GM18526 (cell line): ENCODE data around the gene FOLR1.

Experiments
- POLR2A ChIP-seq: IDR thresholded peaks from 3 replicates; pipeline ENCODE4 v1.6.1; 2011; ENCODE audit not compliant: insufficient read length; ENCODE audit errors: extremely low read depth

FOLR1 gene

DNA sequence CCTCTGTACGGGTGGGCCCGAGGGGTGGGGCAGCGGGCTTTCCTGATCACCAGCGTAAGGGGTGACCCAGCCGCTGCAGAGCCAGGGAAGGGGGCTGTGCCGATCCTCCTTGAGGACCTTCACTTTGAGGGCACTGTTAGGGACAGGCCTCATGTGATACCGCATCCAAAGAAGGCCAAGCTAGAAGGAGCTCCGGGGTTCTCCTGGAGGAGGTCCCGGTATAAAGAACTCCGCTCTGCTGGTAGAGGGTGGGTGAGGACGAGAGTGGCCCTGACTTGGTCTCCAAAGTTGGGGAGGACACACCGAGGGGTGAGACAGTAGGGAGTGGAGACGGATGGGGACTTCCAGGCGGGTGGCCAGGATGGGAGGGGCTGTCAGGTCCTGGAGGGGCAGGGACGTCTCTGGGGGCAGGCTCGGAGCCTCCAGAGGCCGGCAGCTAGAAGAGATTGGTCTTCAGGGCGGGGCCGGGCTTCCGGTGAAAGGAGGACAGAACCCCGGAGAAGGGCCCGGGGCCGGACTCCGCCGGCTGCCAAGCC lies 47.4 kb downstream of the FOLR1 start:
- TF ChIP-seq POLR2A: peak; percentile 30

DNA sequence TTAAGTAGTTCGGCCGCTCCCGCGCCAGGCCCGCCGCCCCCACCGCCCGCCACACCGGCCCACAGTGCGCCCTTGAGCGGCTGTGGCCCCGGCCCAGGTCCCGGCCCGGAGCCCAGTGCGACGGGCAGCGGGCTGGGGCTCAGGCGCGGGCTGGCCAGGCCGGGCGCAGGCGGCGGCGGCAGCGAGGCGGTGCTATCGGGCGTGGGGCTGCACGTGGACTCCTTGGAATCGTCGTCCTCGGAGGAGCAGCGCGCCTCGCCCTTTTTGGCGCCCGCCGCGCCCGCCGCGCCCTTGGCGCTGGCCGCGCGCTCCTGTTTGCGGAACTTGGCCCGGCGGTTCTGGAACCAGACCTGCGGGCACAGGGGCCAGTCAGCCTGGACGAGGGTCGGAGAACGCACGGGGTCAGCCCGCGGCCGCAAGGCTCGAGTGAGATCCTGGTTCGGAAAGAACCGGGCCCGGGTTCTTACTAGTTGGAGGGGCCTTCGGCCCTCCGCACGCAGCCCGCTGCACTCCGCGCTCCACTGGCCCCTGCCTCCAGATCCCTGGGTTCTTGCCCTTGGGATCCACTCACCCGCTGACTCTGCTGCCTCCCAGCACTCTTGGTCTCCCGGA lies 48.0 kb downstream of the FOLR1 start:
- no peak for TF ChIP-seq POLR2A

DNA sequence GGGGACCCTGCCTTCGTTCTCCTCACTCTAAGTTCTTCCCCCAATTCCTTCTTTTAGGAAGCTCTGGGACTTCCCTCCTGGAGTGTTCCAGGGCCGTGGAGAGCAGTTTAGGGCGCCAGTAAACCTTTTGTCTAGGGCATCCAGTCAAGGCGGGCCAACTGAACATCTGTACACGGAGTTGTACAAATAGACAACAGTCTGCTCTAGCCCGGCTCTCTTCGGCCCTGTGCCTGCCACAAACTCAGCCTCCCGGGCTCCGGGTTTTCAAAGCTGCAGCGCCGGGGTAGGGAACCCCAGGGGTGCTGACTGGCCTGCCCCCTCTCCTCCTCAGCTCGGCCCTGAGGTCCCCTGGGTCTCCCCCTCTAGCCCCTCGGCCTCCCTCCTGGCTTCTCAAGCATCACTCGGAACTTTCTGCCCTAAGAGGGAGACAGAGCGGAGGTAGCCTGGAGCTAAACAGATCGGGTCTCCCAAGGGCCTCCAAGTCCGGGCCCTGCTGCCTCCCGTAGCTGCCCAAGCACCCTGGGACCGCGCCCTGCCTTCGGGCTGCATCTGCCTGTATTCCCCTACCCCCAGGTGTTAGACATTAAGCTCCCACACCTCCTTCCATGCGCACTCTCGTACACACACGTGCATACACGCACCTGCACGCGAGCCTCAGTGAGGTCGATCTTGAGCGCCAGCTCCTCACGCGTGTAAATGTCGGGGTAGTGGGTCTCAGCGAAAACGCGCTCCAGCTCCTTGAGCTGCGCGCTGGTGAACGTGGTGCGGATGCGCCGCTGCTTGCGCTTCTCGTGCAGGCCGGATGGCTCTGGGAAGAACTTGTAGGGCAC lies 48.7 kb downstream of the FOLR1 start:
- TF ChIP-seq POLR2A: no peak

DNA sequence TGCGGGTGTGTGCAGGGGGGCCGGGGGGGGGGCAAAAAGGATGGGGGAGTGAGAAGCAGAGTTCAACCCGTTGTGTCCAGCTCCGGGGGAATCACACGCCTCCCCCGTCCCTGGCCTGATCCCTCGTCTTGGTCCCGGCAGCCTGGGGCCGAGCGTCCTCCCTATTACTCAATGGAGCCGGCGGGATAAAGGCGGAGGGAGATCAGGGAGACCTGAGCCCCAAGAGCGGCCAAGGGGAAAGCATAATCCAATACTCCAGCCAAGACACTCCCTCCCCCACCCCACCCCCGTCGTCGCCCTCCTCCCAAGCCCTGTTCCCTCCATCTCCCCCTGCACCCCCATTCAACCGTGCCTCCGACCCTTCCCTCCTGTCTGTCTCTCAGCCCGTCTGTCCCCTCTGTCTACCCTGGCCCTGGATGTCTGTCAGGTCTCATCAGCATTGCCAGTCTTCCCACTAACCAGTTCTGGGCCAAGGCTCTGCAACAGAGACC lies 49.4 kb downstream of the FOLR1 start:
- TF ChIP-seq POLR2A: no peak

DNA sequence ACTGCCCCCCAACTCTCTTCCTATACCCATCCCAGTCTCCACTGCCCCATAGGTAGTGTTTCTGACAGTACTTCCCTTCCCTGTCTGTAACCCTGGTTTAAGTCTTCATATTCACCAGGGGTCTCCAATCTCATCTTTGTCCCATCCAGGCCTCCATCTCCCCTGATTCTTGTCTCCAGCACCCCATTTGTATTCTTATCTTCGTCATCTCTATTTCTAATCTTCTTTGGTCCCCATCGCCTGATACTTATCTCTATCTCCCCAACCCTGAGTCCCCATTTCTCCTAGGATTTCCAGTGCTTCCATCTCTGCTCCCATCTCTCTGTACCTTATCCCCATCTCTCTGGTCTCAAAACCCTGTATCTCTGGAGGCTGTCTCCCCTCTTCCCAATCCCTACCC lies 50.2 kb downstream of the FOLR1 start:
- no peak for TF ChIP-seq POLR2A

DNA sequence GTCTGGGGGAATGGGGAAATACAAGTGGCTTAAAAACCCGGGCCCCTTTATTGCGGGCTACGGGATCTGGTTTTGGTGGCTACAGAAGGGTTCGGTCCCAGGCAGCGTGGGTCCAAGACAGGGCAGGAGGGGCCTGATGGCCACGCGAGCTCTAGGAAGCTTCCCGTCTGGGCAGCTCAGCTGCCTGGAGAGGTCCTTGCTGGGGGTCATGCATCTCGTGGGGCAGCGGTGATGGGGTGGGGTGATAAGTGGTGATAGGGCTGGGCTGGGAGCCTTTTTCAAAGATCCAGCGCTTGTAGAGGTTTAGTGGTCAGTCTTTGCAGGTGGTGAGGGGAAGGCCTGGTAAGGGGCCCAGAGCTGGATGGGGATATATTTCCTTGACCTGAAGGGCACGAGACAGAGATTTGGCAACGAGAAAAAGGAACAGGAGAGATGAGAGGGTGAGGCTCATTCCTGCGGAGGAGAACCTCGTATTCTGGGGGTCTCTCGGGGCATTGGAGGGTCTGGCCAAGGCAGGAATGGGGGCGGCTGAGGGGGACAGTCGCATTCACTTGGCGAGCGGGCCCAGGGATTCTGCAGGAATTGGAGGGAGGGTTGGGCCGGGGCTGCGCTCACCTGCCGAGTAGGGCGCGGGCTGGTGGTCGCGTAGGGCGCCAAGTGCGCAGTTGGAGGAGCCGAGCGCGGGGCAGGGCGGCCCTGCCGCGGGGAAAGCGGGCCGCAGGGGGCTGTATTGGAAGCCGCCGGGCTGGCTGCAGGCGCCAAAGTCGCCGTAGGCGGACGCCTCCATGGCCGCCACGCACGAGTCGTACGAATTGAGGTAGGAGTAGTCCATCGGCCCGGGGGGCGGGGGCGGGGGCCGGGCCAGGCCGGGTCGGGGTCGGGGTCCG lies 51.5 kb downstream of the FOLR1 start:
- TF ChIP-seq POLR2A: no peak

DNA sequence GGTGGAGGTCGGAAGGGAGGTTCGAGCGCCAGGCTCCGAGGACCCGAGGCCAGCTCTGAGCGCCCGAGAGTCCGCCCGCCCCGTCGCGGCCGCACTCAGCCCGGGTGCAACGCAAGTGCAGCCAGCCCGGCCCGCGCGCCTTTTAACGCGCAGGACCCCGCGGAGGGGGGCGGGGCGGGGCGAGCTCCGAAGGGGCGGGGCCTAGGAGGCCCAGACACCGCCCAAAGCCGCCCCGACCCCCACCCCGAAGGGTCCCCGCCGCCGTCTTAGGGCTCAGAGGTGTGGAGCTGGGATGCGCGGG lies 52.1 kb downstream of the FOLR1 start, which contains the start of gene PHOX2A:
TSS of gene PHOX2A (minus strand) at position 117 of the 301 bp plus-strand sequence. CDS start 172 bp downstream, outside the sequence.
- no peak for TF ChIP-seq POLR2A

DNA sequence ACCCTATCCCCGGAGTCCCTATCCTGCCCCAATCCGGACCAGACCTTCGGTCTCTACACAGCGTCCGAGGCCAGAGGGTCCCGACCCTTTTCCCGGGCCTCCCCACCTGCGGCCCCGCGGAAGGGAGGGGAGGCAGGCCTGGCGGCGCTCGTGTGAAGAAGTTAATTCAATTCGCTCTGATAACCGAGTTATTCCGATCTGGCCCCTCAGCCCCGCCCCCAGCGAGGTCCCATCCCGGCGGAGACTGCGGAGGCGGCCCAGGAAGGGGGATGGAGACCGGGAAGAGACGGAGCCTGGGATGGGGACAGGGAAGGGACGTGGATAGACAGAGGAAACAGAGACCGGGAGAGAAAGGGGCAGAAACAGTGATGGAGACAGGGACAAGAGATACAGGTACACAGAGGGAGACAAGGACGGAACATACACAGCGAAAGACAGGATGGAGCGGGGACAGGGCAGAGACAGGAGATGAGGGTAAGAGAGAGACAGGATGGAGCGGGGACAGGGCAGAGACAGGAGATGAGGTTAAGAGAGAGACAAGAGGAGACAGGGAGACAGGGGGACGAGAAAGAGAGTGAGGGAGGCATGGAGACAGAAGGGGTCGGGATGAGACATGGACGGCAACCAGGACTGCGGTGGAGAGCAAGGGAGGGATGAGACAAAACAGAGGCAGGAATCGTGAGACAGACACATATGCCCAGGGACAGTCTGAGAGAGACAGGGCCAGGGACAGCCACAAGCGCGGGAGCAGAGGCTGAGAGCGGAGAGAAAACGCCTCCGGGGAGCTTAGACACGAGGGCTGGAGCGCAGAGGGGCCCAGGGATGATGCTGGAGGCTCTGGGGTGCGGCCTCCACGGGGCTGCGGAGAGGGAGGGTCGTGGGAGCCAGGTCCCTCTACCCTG lies 52.7 kb downstream of the FOLR1 start:
- TF ChIP-seq POLR2A: no peak

DNA sequence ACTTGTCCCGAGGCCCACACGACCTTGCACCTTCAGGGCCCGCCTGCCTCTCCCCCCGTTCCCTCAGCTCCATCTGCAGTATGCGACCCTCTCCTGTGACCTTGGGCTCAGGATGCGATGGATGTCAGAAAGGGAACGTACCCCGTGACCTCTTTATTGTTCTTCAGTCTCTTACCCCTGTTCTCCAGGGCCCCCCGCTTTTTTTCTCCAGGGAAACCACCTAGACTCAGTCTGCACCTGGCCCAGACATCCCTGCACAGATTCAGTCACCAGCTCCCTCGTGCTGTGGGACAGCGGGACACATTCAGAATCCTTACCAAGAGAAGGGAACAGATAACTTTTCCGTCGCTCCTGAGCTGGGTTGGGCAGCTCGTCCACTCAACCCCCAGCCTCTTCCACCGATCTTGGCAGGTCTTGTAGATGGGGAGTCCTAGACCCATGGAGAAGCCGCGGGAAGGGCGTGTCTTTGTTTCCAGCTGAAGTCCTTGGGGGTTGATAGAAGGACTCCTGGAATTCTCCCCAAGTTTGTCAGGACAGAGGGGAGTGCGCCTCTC lies 53.4 kb downstream of the FOLR1 start:
- no peak for TF ChIP-seq POLR2A
